Kidney (tissue), 14 donors: ENCODE data around the gene ABLIM1. TPM values are rescaled to one million over a fixed set of nuclear protein-coding genes. Genes with fewer than 3 reads are reported as not detected.

Experiments
- DNase-seq, 5 donors: peaks; one replicate each; pipeline ENCODE4 v3.0.0-alpha.2; 2013 to 2020
- FAIRE-seq: peaks from 2 replicates; lab custom pipeline; 2012; peaks lifted over from hg19 to GRCh38; lab: Jason Lieb, UNC
- H3K27ac ChIP-seq, 2 donors: one replicate each; pipeline ENCODE4 v1.7.0; 2013; ENCODE audit warnings: low read depth in 2 of 2, low read length in 2 of 2, inconsistent platforms in 1 of 2
- H3K27me3 ChIP-seq: one replicate; pipeline ENCODE4 v1.7.1; 2013; ENCODE audit warnings: low read length, inconsistent platforms; ENCODE audit not compliant: control insufficient read depth, insufficient read depth
- H3K36me3 ChIP-seq, 3 donors: one replicate each; pipeline versions ENCODE4 v1.7.0 to v1.7.1; 2013; ENCODE audit warnings: low read length in 3 of 3, control low read depth in 1 of 3, inconsistent platforms in 1 of 3; ENCODE audit not compliant: insufficient read depth in 3 of 3, control insufficient read depth in 2 of 3
- H3K4me1 ChIP-seq, 3 donors: one replicate each; pipeline versions ENCODE4 v1.7.0 to v1.7.1; 2013; ENCODE audit warnings: low read length in 3 of 3, inconsistent platforms in 1 of 3, low read depth in 1 of 3; ENCODE audit not compliant: control insufficient read depth in 2 of 3, insufficient read depth in 2 of 3
- H3K4me3 ChIP-seq, 3 donors: one replicate each; pipeline versions ENCODE4 v1.7.0 to v1.8.1; 2013; ENCODE audit warnings: low read length in 3 of 3, control low read depth in 1 of 3, inconsistent platforms in 1 of 3
- H3K9ac ChIP-seq, 3 donors: one replicate each; pipeline versions ENCODE4 v1.7.0 to v1.7.1; 2013; ENCODE audit warnings: low read length in 3 of 3, control low read depth in 1 of 3, inconsistent platforms in 1 of 3
- H3K9me3 ChIP-seq, 3 donors: one replicate each; pipeline versions ENCODE4 v1.7.0 to v1.7.1; 2013; ENCODE audit warnings: low read length in 3 of 3, control low read depth in 1 of 3, inconsistent platforms in 1 of 3; ENCODE audit not compliant: control insufficient read depth in 2 of 3, insufficient read depth in 1 of 3
- intact Hi-C: fragments of 100-400 bp; cut with DNase I; formaldehyde crosslinking; loops from one replicate; pipeline ENCODE4 v1.11.1; 2022
- polyA plus RNA-seq: library from polyadenylated mRNA; stranded (reverse); fragments of 350-450 nt; fragmentation: Illumina TruSeq; extraction: RNeasy Lipid Tissue Mini Kit (QIAGEN cat#74804); gene quantifications from one replicate; pipeline ENCODE4 v1.2.3, GENCODE V29; 2014; ENCODE audit warnings: low read depth, low replicate concordance; ENCODE audit not compliant: insufficient read depth
- total RNA-seq: library from RNA; stranded (reverse); fragmentation: NEBNext Ultra II Directional; extraction: Animal tissue kit (Norgen Biotek cat#: 25700); gene quantifications from one replicate; pipeline ENCODE4 v1.2.1, GENCODE V29; 2021
- TF ChIP-seq, protein P1 (sequence below): IDR thresholded peaks from 3 replicates; pipeline ENCODE4 v1.5.1; 2012; ENCODE audit warnings: mild to moderate bottlenecking, moderate library complexity, borderline replicate concordance; ENCODE audit not compliant: insufficient read depth; ENCODE audit errors: extremely low read depth
- donor health status: control.
- donor health status: control.
- donor health status: control.
- donor health status: control.
- donor health status: control.
- donor health status: DM: yes; HTN: yes; CAD: no.
- donor health status: Normal renal cell carcinoma (clear cell type).

ABLIM1 gene
- total and polyA plus RNA-seq, 2 donors from 2014 or later = 32.3 to 158 TPM

- TF ChIP-seq, protein P1, sequence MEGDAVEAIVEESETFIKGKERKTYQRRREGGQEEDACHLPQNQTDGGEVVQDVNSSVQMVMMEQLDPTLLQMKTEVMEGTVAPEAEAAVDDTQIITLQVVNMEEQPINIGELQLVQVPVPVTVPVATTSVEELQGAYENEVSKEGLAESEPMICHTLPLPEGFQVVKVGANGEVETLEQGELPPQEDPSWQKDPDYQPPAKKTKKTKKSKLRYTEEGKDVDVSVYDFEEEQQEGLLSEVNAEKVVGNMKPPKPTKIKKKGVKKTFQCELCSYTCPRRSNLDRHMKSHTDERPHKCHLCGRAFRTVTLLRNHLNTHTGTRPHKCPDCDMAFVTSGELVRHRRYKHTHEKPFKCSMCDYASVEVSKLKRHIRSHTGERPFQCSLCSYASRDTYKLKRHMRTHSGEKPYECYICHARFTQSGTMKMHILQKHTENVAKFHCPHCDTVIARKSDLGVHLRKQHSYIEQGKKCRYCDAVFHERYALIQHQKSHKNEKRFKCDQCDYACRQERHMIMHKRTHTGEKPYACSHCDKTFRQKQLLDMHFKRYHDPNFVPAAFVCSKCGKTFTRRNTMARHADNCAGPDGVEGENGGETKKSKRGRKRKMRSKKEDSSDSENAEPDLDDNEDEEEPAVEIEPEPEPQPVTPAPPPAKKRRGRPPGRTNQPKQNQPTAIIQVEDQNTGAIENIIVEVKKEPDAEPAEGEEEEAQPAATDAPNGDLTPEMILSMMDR = no peak
- Histone ChIP-seq H3K9me3 (no peaks in the 10 kb centered on the region), H3K27me3 (no peaks in the 10 kb centered on the region), H3K4me3 (peak within 1 kb of the TSS; percentile 30 to 68 (median 53)), H3K4me1 (peaks cover 3 to 9% (median 8%) of the 10 kb centered on the region in 3 donors), H3K9ac (peak within 1 kb of the TSS; percentile 24 to 70 (median 68)), H3K27ac (peak within 1 kb of the TSS; percentile 63 to 76), H3K36me3 (no peaks in the 10 kb centered on the region)
- FAIRE-seq (no peak), DNase-seq (peak in 4 of 5 donors; percentile 47 to 82 (median 72))
- intact Hi-C loops = no loop called here
These were observed 253.7 kb downstream of the ABLIM1 start, which contains the start of gene AFAP1L2 for GRCh38 chr10:114404171-114405010. Gene AFAP1L2 (minus strand): TSS chr10:114404502. CDS start chr10:114404455, 47 bp downstream.

DNA sequence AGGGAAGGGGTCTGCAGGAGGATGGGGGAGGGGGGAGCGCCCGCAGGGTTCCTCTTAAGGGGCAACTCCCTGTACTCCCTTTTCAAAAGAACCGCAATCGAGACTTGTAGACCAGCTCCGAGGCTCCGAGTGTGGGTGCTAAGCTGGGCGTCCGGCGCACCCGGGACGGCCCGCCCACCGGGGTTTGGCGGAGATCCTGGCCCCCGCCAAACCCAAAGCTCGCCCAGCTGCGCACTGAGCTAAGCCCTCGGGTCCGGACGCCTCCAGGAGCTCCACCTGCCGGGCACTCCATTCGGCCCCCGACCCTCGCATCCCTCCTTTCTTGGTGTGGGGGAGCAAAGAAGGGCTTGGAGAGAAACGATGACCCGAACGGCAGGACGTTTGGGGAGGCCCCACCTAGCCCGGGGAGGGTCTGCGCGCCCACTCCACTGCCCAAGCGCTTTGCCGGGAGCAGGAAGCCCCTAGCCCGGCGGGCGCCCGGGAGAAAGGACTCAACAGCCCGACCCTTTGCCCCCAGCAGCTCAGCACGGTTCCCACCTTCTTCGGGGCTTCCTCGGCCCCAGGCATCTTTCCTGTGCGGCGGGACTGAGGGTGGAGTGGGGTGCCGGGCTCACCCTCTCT lies 254.4 kb downstream of the ABLIM1 start:
- Histone ChIP-seq H3K9me3 (no peaks in the 10 kb centered on the region), H3K27ac (peak overlapping the region; percentile 53 to 76)

GRCh38 chr10:114402871-114403540 lies 255.1 kb downstream of the ABLIM1 start:
- peak in 4 of 5 donors; percentile 52 to 77 (median 69) for DNase-seq
- H3K27me3 ChIP-seq = no peaks in the 10 kb centered on the region
- FAIRE-seq = no peak
- peak overlapping the region; percentile 53 to 76 for H3K27ac ChIP-seq
- H3K9me3 ChIP-seq = no peaks in the 10 kb centered on the region
- no peaks in the 10 kb centered on the region for H3K36me3 ChIP-seq
- TF ChIP-seq, protein P1 = no peak
- intact Hi-C loops = no loop called here
- peak overlapping the region; percentile 23 to 68 (median 53) for H3K4me3 ChIP-seq
- peaks cover 3 to 19% (median 8%) of the 10 kb centered on the region in 3 donors for H3K4me1 ChIP-seq
- H3K9ac ChIP-seq = peak overlapping the region in 2 of 3 donors; percentile 24 to 68

More for the DNA sequence above, 254.4 kb downstream of the ABLIM1 start:
- peak; percentile 52 to 79 (median 71) for DNase-seq
- Histone ChIP-seq H3K36me3 (no peaks in the 10 kb centered on the region), H3K4me1 (peaks cover 3 to 14% (median 8%) of the 10 kb centered on the region in 3 donors), H3K9ac (peak overlapping the region; percentile 24 to 70 (median 68)), H3K27me3 (no peaks in the 10 kb centered on the region), H3K4me3 (peak overlapping the region; percentile 23 to 68 (median 53))
- intact Hi-C loops = no loop called here
- FAIRE-seq = no peak
- TF ChIP-seq, protein P1 = no peak
